ENCODE data around the gene SASH1.

DNA sequence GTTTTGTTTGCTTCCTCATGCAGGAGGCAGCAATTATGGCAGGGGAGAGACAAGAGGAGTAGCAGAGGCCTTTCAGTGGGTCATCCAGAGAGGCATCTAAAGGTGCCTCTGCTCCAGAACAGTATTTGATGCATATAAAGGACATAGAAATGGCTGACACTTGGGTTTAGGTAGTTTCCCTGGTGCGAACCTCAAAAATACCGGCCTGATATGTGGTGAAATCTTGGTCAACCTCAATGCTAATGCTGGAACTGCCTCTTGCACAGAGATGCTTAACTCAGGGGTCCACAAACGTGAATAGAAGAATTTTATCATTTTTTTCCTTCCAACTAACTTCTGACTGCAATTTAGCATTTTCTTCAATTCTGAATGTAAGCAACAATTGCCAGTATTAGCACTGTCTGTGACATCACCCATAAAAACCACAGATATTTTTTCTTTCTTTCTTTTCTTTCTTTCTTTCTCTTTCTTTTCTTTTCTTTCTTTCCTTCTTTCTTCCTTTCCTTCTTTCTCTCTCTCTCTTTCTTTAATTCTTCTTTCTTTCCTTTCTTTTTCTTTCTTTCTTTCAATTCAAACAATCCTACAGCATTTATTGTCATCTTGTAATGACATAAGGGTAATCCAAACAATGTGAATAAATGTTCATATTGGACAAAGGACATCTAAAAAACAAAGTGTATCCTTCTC lies 224.2 kb downstream of the SASH1 start:
- TF ChIP-seq CTCF (conservative IDR thresholded peaks at IDR 0.05 in 1 of 2, IDR thresholded peaks at IDR 0.05 in 1 of 2; ENCODE audit: low read depth in 1 of 2, low read length in 2 of 2), result no peak
- TF ChIP-seq EZH2 (IDR thresholded peaks at IDR 0.05; ENCODE audit: low read length, missing control alignments), result no peak
